Thyroid gland (tissue), 4 donors: ENCODE results near the gene PXDN. TPM values are rescaled to one million over a fixed set of nuclear protein-coding genes. Genes with fewer than 3 reads are reported as not detected.

ENCODE experiments used
- DNase-seq, 2 donors: peaks; one replicate each; pipeline ENCODE4 v3.0.0-alpha.2; 2019
- H3K27ac ChIP-seq, 3 donors: fragments of 200-600 bp; sonication (generic); 1 replicate in 2 of 3; 2 replicates in 1 of 3; pipeline ENCODE4 v1.5.1; 2016 to 2019; ENCODE audit warnings: mild to moderate bottlenecking in 1 of 3, moderate library complexity in 1 of 3
- H3K27me3 ChIP-seq: fragments of 200-600 bp; sonication (generic); one replicate; pipeline ENCODE4 v1.5.1; 2019
- H3K36me3 ChIP-seq, 2 donors: fragments of 200-600 bp; sonication (generic); one replicate each; pipeline ENCODE4 v1.5.1; 2016 to 2019
- H3K4me1 ChIP-seq, 2 donors: fragments of 200-600 bp; sonication (generic); one replicate each; pipeline ENCODE4 v1.5.1; 2017 to 2019
- H3K4me3 ChIP-seq, 3 donors: fragments of 200-600 bp; sonication (generic); replicated peaks in 1 of 3; 1 replicate in 2 of 3; 2 replicates in 1 of 3; pipeline ENCODE4 v1.5.1; 2016; ENCODE audit warnings: mild to moderate bottlenecking in 1 of 3
- H3K9me3 ChIP-seq: fragments of 200-600 bp; sonication (generic); one replicate; pipeline ENCODE4 v1.5.1; 2017
- CTCF ChIP-seq, 6 experiments: fragments of 200-600 bp in 3 of 6; fragments of 450-650 bp in 3 of 6; sonication (generic) in 3 of 6; IDR thresholded peaks; one replicate each; pipeline ENCODE4 v1.5.1; 2016 to 2019; ENCODE audit warnings: antibody characterized with exemption in 6 of 6, mild to moderate bottlenecking in 2 of 6, inconsistent platforms in 1 of 6, moderate library complexity in 1 of 6
- POLR2A ChIP-seq, 2 donors: fragments of 450-650 bp; IDR thresholded peaks; one replicate each; pipeline ENCODE4 v1.6.1; 2017; ENCODE audit warnings: antibody characterized with exemption in 2 of 2, mild to moderate bottlenecking in 2 of 2, moderate library complexity in 1 of 2
- WGBS, 2 donors: methylation state at CpG; one replicate each; pipeline ENCODE4 v1.1.5; 2017; 5-methylcytosine and 5-hydroxymethylcytosine counted together
- intact Hi-C: fragments of 100-400 bp; cut with DNase I; formaldehyde crosslinking; loops from one replicate; pipeline ENCODE4 v1.15.1; 2023
- total RNA-seq, 4 donors: library from RNA; depleted of rRNA; stranded (reverse); fragments of >200 nt; gene quantifications; one replicate each; pipeline ENCODE4 v1.2.3, GENCODE V29; 2016

PXDN gene
- total RNA-seq, 4 donors from 2014 or later = 6.9 to 17.3 (median 13.6) TPM

DNA sequence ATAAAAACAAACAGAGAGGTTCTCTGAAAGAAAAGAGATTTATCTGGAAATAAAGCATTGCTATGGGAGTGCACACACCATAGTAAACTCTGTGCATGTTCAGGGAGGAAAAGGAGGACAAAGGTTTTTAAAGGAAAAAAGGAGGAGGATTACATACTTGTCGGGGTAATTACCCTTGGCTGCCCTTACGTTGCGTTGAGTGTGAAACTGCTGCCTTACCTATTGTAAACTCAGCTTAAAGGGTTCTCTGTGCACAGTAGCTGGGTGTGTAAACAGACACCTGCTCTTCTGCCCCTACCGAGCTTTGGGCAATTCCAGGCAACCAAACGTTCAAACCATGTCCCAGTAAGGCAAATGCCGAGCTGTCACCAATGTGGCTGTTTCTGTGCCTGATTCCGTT is 29.6 kb upstream of the PXDN start:
- TF ChIP-seq CTCF (IDR thresholded peaks at IDR 0.05) = no peak
- TF ChIP-seq POLR2A (IDR thresholded peaks at IDR 0.05) = no peak
- Histone ChIP-seq H3K27ac (no peak overlapping the region), H3K4me1 (peaks cover 0 to 4% of the 10 kb centered on the region in 2 donors), H3K27me3 (no peaks in the 10 kb centered on the region), H3K4me3 (no peak overlapping the region), H3K9me3 (no peaks in the 10 kb centered on the region), H3K36me3 (no peaks in the 10 kb centered on the region)
- DNase-seq = no peak
- intact Hi-C loops = loop anchor here (5.0 kb wide), 1 partner anchor 182 kb away; no protein-coding TSS in a partner anchor
- 72 to 74% methylated on average over 7 of the region's 7 CpGs for WGBS, 2 donors

GRCh38 chr2:1772471-1773267 is 28.4 kb upstream of the PXDN start:
- peaks cover 0 to 4% of the 10 kb centered on the region in 2 donors for H3K4me1 ChIP-seq
- H3K27ac ChIP-seq = no peak overlapping the region
- WGBS, 2 donors = 82 to 86% methylated on average over 8 of the region's 8 CpGs
- no peak overlapping the region for H3K4me3 ChIP-seq
- intact Hi-C loops = loop anchor here (5.0 kb wide), 1 partner anchor 180 kb away; no protein-coding TSS in a partner anchor
- H3K36me3 ChIP-seq = no peaks in the 10 kb centered on the region
- no peaks in the 10 kb centered on the region for H3K9me3 ChIP-seq
- DNase-seq = no peak
- no peaks in the 10 kb centered on the region for H3K27me3 ChIP-seq
- TF ChIP-seq POLR2A (IDR thresholded peaks at IDR 0.05) = no peak

- Histone ChIP-seq H3K9me3 (no peaks in the 10 kb centered on the region), H3K4me3 (no peak overlapping the region), H3K27ac (no peak overlapping the region)
Observed at GRCh38 chr2:1771626-1772280, 27.4 kb upstream of the PXDN start.

DNA sequence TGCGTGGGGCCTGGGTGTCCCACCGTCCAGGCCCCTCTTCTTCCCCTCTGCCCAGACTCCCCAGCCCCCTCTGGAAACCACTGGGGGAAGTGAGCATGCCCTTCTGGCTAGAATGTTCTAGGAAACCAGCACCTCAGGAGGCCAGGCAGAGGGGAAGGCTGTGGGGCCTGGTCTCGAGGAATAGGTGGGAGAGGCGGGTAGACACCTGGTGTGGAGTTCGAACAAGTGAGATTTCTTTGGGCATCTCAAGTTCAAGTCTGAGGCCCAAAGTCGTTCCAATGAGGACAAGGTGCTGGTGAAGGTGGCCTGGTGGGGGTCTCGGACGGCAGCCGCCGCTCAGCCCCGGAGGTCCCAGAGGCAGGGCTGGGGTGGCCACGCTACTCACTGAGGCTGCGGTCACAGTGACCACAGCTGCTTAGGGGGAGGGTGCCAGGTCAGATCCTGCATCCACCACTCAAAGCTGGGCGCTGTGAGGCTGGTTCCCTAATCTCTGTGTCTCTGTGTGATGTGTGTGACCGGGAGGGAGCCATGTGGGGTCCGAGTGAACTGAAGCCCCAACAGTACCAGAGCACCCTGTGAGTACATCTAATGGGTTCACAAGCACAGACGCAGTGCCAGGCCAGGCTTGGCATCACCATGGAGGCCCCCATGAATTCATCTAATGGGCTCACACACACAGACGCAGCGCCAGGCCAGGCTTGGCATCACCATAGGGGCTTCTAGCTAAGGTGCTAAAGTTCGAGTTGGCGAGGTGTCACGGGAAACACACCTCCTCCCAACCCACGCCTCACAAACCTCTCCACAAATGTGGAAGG is 26.5 kb upstream of the PXDN start:
- no peak for DNase-seq
- Histone ChIP-seq H3K27me3 (no peaks in the 10 kb centered on the region), H3K4me3 (no peak overlapping the region), H3K27ac (no peak overlapping the region), H3K4me1 (peaks cover 0 to 4% of the 10 kb centered on the region in 2 donors), H3K36me3 (no peaks in the 10 kb centered on the region), H3K9me3 (no peaks in the 10 kb centered on the region)
- intact Hi-C loops = loop anchor here (5.0 kb wide), 1 partner anchor 178 kb away; no protein-coding TSS in a partner anchor
- TF ChIP-seq POLR2A (IDR thresholded peaks at IDR 0.05) = no peak
- WGBS, 2 donors = 92 to 94% methylated on average over 17 to 18 of the region's 23 CpGs

More at GRCh38 chr2:1771626-1772280, 27.4 kb upstream of the PXDN start:
- H3K27me3 ChIP-seq = no peaks in the 10 kb centered on the region
- intact Hi-C loops = loop anchor here (5.0 kb wide), 1 partner anchor 179 kb away; no protein-coding TSS in a partner anchor
- peaks cover 0 to 4% of the 10 kb centered on the region in 2 donors for H3K4me1 ChIP-seq
- DNase-seq = no peak
- 62 to 75% methylated on average over 1 of the region's 3 CpGs for WGBS, 2 donors
- H3K36me3 ChIP-seq = no peaks in the 10 kb centered on the region
- no peak for TF ChIP-seq CTCF (IDR thresholded peaks at IDR 0.05)

DNA sequence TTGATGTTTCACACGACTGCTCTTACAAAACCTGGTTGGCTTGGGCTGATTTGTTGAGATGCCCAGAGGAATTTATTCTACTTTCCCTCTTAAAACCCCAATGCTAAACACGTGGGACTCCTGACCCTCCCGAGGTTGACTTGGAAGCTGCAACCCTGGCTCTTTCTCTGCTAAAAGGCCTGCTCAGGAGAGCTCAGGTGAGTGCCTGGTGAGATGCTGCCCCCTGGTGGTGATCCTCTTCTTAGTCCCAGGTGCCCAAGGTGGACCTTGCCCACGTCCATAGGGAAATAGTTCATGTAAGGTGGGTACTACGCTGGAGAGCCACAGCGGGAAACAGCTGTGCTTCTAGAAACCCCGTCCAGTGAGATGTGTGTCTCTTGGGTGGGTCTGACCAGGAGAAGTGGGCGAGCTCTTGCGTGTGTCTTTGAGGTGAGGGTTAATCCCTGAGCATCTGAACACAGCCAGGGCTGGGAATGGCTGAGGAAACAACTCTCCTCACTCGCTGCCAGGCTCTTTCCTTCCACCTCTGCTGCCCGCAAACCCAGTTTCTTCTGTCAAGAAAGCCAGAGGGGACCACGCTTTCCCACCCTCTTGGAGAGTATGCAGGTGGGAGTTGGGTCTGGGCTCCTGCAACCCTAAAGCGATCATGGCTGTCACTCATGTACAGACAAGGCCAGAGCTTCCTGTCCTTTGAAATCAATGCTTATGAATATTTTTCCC is 25.5 kb upstream of the PXDN start:
- no peak overlapping the region for H3K4me3 ChIP-seq
- H3K9me3 ChIP-seq = no peaks in the 10 kb centered on the region
- WGBS, 2 donors = 43 to 48% methylated on average over 13 of the region's 13 CpGs
- TF ChIP-seq CTCF (IDR thresholded peaks at IDR 0.05) (peak; percentile 61 to 85 (median 84)), POLR2A (IDR thresholded peaks at IDR 0.05) (no peak)
- H3K27ac ChIP-seq = no peak overlapping the region
- peak; percentile 87 to 88 for DNase-seq
- H3K27me3 ChIP-seq = no peaks in the 10 kb centered on the region
- intact Hi-C loops = loop anchor here (5.0 kb wide), 1 partner anchor 178 kb away; no protein-coding TSS in a partner anchor
- H3K4me1 ChIP-seq = peaks cover 0 to 4% of the 10 kb centered on the region in 2 donors
- H3K36me3 ChIP-seq = no peaks in the 10 kb centered on the region
